Fibroblast of lung (primary cell): ENCODE data around the gene ARHGAP44. TPM values are rescaled to one million over a fixed set of nuclear protein-coding genes. Genes with fewer than 3 reads are reported as not detected.

ENCODE experiments used
- DNase-seq, 2 donors: peaks; one replicate each; pipeline versions ENCODE4 v3.0.0 to v3.0.0-alpha.2; 2010; ENCODE audit warnings: low read depth in 2 of 2
- H2AFZ ChIP-seq: 2 replicates; pipeline ENCODE4 v1.5.1; 2012; ENCODE audit warnings: low read length, control low read depth, inconsistent platforms
- H3K27ac ChIP-seq: 2 replicates; pipeline ENCODE4 v1.5.1; 2011; ENCODE audit warnings: low read length, control low read depth; ENCODE audit not compliant: insufficient read depth
- H3K27me3 ChIP-seq: 2 replicates; pipeline ENCODE4 v1.5.1; 2011; ENCODE audit warnings: mild to moderate bottlenecking, low read length; ENCODE audit not compliant: control insufficient read depth, insufficient read depth
- H3K36me3 ChIP-seq: 2 replicates; pipeline ENCODE4 v1.5.1; 2011; ENCODE audit warnings: low read length; ENCODE audit not compliant: control insufficient read depth, insufficient read depth
- H3K4me1 ChIP-seq: 2 replicates; pipeline ENCODE4 v1.5.1; 2011; ENCODE audit warnings: low read length; ENCODE audit not compliant: control insufficient read depth, insufficient read depth; ENCODE audit errors: extremely low read depth
- H3K4me2 ChIP-seq: 2 replicates; pipeline ENCODE4 v1.5.1; 2011; ENCODE audit warnings: low read length, control low read depth; ENCODE audit not compliant: insufficient read depth; ENCODE audit errors: extremely low read depth
- H3K4me3 ChIP-seq, 4 experiments: fragments of 200-600 bp in 1 of 4; sonication (generic) in 1 of 4; replicated peaks in 1 of 4; 2 replicates each; pipeline ENCODE4 v1.5.1; 2011 to 2016; ENCODE audit warnings: low read length in 4 of 4, low read depth in 3 of 4, mild to moderate bottlenecking in 3 of 4, control low read depth in 2 of 4, inconsistent platforms in 1 of 4, mixed read lengths in 1 of 4; ENCODE audit not compliant: insufficient read depth in 1 of 4; ENCODE audit errors: control extremely low read depth in 1 of 4
- H3K79me2 ChIP-seq: 2 replicates; pipeline ENCODE4 v1.5.1; 2012; ENCODE audit warnings: mild to moderate bottlenecking, low read length, inconsistent platforms; ENCODE audit not compliant: control insufficient read depth, insufficient read depth
- H3K9ac ChIP-seq: 2 replicates; pipeline ENCODE4 v1.5.1; 2011; ENCODE audit warnings: mild to moderate bottlenecking, low read length, control low read depth; ENCODE audit not compliant: insufficient read depth
- H3K9me3 ChIP-seq: 2 replicates; pipeline ENCODE4 v1.5.1; 2012; ENCODE audit warnings: low read depth, low read length; ENCODE audit not compliant: control insufficient read depth, insufficient read depth
- H4K20me1 ChIP-seq: 2 replicates; pipeline ENCODE4 v1.5.1; 2011; ENCODE audit warnings: low read length; ENCODE audit not compliant: control insufficient read depth, insufficient read depth; ENCODE audit errors: extremely low read depth
- EZH2 ChIP-seq: IDR thresholded peaks from 2 replicates; pipeline ENCODE4 v1.5.1; 2012; ENCODE audit warnings: low read length, control low read depth, mild to moderate bottlenecking; ENCODE audit errors: missing control alignments
- polyA plus RNA-seq, 2 donors: library from polyadenylated mRNA; depleted of rRNA in 1 of 2; stranded (reverse) in 1 of 2; unstranded in 1 of 2; fragments of >200 nt; gene quantifications; 2 replicates each; pipeline ENCODE4 v1.2.1, GENCODE V29; 2011 to 2012; ENCODE audit warnings: missing spikeins in 1 of 2
- total RNA-seq: library from RNA; depleted of rRNA; stranded (reverse); fragments of >200 nt; gene quantifications from 2 replicates; pipeline ENCODE4 v1.2.1, GENCODE V29; 2014
- TF ChIP-seq, protein P1 (sequence below), 2 donors: IDR thresholded peaks in 1 of 2; conservative IDR thresholded peaks in 1 of 2; 1 replicate in 1 of 2; 2 replicates in 1 of 2; pipeline ENCODE4 v1.5.1; 2011 to 2012; ENCODE audit warnings: low read length in 2 of 2, control low read depth in 1 of 2, inconsistent platforms in 1 of 2, low read depth in 1 of 2, mild to moderate bottlenecking in 1 of 2

The ARHGAP44 gene
- total and polyA plus RNA-seq, 2 donors (not counting 1 experiment from before 2014, with no cell fraction given) = 0.48 to 1.7 TPM

DNA sequence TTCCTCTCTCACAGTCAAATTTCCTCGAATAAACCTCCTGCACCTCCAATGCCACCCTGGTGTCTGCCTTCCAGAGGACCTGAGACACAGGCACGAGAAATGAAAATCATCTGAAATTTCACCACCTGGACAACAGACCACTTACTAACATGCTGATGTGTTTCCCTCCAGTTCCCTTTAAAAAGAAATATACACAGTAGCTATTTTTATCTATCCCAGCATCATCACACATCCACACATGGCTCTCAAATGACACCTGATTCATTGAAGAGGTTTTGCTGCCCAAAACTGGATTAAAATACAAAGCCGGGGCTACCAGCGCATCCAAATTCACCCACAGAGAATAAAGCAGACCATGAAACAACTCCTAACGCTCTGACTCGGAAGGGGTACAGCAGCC, 214.6 kb downstream of the ARHGAP44 start:
- H3K36me3 ChIP-seq = peaks cover 29% of the 10 kb centered on the region

DNA sequence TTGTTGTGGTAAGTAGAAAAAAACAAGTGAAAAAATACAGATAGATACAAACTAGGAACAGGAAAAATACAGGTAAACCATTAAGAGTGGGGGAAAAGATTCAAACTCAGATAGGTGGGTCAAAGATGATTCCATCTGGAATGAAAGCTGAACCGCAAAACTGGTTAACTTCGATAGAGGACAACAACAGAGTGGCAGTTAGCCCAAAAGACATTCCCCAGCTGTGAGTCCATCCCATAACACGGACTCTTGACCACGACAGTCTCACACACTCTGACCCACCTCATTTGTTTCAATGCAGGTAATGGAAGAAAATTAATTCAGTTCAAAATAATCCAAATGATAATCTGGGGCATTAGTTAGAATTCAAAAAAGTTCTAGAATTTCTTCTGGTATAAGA, 215.0 kb downstream of the ARHGAP44 start:
- H3K4me1 ChIP-seq = no peaks in the 10 kb centered on the region
- TF ChIP-seq, protein P1, sequence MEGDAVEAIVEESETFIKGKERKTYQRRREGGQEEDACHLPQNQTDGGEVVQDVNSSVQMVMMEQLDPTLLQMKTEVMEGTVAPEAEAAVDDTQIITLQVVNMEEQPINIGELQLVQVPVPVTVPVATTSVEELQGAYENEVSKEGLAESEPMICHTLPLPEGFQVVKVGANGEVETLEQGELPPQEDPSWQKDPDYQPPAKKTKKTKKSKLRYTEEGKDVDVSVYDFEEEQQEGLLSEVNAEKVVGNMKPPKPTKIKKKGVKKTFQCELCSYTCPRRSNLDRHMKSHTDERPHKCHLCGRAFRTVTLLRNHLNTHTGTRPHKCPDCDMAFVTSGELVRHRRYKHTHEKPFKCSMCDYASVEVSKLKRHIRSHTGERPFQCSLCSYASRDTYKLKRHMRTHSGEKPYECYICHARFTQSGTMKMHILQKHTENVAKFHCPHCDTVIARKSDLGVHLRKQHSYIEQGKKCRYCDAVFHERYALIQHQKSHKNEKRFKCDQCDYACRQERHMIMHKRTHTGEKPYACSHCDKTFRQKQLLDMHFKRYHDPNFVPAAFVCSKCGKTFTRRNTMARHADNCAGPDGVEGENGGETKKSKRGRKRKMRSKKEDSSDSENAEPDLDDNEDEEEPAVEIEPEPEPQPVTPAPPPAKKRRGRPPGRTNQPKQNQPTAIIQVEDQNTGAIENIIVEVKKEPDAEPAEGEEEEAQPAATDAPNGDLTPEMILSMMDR (conservative IDR thresholded peaks at IDR 0.05 in 1 of 2, IDR thresholded peaks at IDR 0.05 in 1 of 2; ENCODE audit: low read depth in 1 of 2, low read length in 2 of 2) = no peak
- no peak for TF ChIP-seq EZH2
- H3K27me3 ChIP-seq = no peaks in the 10 kb centered on the region
- H3K4me3 ChIP-seq = no peak overlapping the region
- H4K20me1 ChIP-seq = no peaks in the 10 kb centered on the region
- no peak overlapping the region for H3K27ac ChIP-seq
- no peak overlapping the region for H3K4me2 ChIP-seq
- H2AFZ ChIP-seq = no peak overlapping the region
- no peaks in the 10 kb centered on the region for H3K9me3 ChIP-seq
- peaks cover 28% of the 10 kb centered on the region for H3K36me3 ChIP-seq
- peak in 1 of 2 donors; percentile 38 for DNase-seq
- no peak overlapping the region for H3K9ac ChIP-seq
- H3K79me2 ChIP-seq = no peaks in the 10 kb centered on the region

More for the DNA sequence above, 214.6 kb downstream of the ARHGAP44 start:
- Histone ChIP-seq H3K27me3 (no peaks in the 10 kb centered on the region), H2AFZ (no peak overlapping the region), H3K27ac (no peak overlapping the region), H3K9ac (no peak overlapping the region), H3K4me3 (no peak overlapping the region), H4K20me1 (no peaks in the 10 kb centered on the region), H3K9me3 (no peaks in the 10 kb centered on the region), H3K79me2 (no peaks in the 10 kb centered on the region), H3K4me2 (no peak overlapping the region), H3K4me1 (no peaks in the 10 kb centered on the region)
- no peak for DNase-seq
- no peak for TF ChIP-seq EZH2
- TF ChIP-seq, protein P1 (conservative IDR thresholded peaks at IDR 0.05 in 1 of 2, IDR thresholded peaks at IDR 0.05 in 1 of 2; ENCODE audit: low read depth in 1 of 2, low read length in 2 of 2) = no peak

DNA sequence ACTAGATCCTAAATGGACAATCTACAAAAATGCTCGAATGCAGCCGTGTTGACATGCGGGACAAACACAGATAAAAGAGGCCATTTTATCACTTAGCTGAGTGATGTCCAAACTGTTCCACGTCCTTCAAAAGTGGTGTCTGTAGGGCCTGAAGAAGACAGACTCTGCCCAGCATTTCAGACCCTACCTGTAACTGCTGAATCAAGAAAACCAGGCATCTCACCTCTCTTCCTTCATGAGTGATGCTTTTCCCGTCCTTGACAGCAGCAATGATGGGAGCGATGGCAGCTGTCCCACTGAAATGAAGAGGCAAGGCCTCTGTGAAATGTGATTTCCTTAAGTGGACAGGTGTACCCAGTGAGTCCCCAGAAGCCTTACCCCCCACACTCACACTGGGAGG, 216.2 kb downstream of the ARHGAP44 start:
- Histone ChIP-seq H3K27me3 (no peaks in the 10 kb centered on the region), H3K4me1 (no peaks in the 10 kb centered on the region), H3K36me3 (peaks cover 22% of the 10 kb centered on the region), H2AFZ (no peak overlapping the region), H3K79me2 (no peaks in the 10 kb centered on the region), H3K4me3 (no peak overlapping the region), H4K20me1 (no peaks in the 10 kb centered on the region), H3K9me3 (no peaks in the 10 kb centered on the region), H3K9ac (no peak overlapping the region), H3K4me2 (no peak overlapping the region), H3K27ac (no peak overlapping the region)
- TF ChIP-seq EZH2 = no peak
- TF ChIP-seq, protein P1 (conservative IDR thresholded peaks at IDR 0.05 in 1 of 2, IDR thresholded peaks at IDR 0.05 in 1 of 2; ENCODE audit: low read depth in 1 of 2, low read length in 2 of 2) = no peak
- DNase-seq = no peak
